ENCODE data around the gene MYBPH. TPM values are rescaled to one million over a fixed set of nuclear protein-coding genes. Genes with fewer than 3 reads are reported as not detected.

MYBPH gene
- total and polyA plus RNA-seq, 5 experiments from 2014 or later: not detected

DNA sequence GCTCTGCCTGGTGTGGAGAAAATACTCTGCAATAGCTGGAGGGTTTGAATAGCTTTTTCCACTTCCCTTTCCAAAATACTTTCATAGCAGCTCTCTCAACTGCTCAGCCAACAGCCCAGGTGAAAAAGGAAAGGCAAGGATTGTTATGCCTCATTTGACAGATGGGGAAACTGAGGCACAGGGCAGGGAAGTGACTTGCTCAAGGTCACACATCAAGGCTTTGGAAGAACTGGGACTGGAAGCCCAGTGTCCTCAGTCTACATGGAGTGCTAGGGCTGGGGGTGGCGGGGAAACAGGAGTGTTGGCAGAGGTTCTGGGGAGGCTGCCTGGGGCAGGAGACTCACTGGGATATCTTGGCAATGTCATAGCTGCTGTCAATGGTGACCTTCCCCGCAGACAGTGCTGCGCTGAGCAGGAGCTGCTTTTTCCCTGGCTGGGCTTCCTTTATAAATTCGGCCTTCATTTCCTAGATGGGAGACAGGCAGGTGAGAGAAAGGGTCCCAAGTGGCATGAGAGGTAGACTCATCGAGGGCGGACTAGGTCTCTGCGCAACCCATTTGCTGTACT is 6.8 kb upstream of the MYBPH start:
- peaks cover 0 to 7% (median 0%) of the 10 kb centered on the region in 5 donors for H3K27me3 Mint-ChIP-seq
- no peaks in the 10 kb centered on the region for H3K36me3 Mint-ChIP-seq
- H3K4me3 Mint-ChIP-seq: no peak overlapping the region
- H3K9me3 Mint-ChIP-seq: no peaks in the 10 kb centered on the region
- POLR2A ChIA-PET: no interaction called here
- H3K4me1 Mint-ChIP-seq: peaks cover 3 to 6% (median 5%) of the 10 kb centered on the region in 4 donors
- no peak overlapping the region for H3K27ac Mint-ChIP-seq
- ATAC-seq (no peak), DNase-seq (no peak)

DNA sequence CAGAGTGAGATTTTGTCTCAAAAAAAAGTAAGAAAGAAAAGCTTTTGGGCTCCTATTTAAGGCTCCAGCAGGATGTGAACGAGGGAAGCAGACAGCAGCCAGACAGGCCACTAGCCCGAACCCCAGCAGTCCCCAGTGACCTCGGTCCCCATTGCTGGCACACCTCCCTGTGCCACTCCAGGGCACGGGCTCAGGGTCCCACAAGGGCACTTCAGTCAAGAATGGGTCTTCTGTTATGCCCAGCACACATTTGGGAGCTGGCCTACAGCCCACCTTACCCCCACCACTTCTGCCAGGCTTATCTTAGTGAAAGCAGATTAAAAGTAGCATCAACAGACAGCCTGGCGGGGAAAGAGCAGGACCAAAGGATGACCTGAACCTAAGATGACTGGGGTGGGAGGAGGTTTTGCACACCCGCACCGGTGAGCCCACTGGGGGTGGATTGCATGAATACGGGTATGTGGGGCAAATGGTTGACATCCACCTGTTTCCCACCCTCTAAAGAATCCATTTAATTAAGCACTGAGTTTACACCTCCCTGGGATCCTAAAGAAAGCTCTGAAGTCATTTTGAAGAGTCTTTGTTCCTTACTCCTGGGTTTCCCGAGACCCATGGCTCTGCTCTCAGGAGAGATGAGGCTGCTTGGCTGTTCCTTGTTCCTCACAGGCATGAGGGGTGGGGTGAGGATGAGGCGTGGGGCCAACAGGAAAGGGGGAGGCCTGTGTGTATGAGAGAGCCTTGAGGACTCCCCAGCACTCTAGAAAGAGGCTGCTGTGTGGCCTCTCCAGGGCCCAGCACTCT is 6.2 kb upstream of the MYBPH start:
- H3K9me3 Mint-ChIP-seq: no peaks in the 10 kb centered on the region
- H3K36me3 Mint-ChIP-seq: no peaks in the 10 kb centered on the region
- H3K27me3 Mint-ChIP-seq: peaks cover 0 to 7% (median 0%) of the 10 kb centered on the region in 5 donors
- H3K27ac Mint-ChIP-seq: no peak overlapping the region
- ATAC-seq (no peak), DNase-seq (no peak)
- no peak overlapping the region for H3K4me3 Mint-ChIP-seq
- POLR2A ChIA-PET: no interaction called here
- H3K4me1 Mint-ChIP-seq: peaks cover 3 to 6% (median 5%) of the 10 kb centered on the region in 4 donors

DNA sequence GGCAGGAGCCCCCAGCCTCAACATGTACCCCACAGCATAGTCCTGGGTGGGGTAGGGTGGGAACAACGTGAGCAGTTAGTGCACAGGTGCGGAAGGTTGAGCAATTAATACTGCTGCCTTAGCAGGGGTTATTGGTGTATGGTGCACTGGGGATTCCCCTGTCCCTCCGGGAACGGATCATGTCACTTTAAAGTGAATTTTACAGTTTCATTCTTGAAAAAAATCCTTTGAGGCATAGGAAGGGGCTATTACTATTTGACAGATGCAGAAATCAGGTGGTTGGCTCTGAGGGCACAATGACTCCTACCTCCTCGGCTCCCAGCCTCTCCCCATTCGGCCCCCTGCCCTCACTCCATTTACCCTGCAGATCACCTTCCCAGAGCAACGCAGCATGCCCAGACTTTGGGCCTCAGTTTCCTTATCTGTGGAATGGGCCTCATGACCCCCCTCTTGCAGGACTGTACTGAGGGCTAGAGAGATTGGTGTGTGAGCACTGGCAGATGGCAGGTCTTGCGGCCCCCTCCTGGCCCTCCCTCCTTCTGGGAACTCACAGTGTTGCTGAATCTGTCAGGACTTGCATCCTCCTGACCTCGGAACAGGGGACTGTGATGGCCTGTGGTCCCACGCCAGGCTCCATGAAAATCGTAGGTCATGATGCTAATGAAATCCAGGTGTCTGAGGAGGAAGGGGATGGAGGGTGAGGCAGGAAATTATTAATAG is 5.1 kb upstream of the MYBPH start:
- POLR2A ChIA-PET: no interaction called here
- Mint-ChIP-seq H3K36me3 (no peaks in the 10 kb centered on the region), H3K4me3 (no peak overlapping the region), H3K4me1 (peaks cover 0 to under 1% (median 0%) of the 10 kb centered on the region in 4 donors), H3K27me3 (peaks cover 0 to 3% (median 0%) of the 10 kb centered on the region in 5 donors), H3K9me3 (no peaks in the 10 kb centered on the region), H3K27ac (no peak overlapping the region)
- ATAC-seq (no peak), DNase-seq (no peak)

DNA sequence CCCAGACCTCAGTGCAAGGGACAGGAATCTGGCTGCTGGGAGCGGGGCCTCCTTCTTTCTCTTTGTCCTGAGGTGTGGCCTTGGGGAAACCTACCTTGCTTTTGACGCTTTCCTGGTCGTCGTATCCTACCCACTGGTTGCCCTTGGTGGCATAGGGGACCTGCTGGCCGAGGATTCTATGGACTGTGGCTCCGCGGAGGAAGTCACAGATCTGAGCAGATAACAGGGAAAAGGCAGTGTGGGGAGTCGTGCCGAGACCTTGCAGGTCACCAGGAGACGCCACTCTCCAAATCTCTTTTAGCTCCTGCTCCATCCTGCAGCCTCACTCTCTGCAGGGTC is 4.0 kb upstream of the MYBPH start:
- Mint-ChIP-seq H3K27ac (no peak overlapping the region), H3K9me3 (no peaks in the 10 kb centered on the region), H3K36me3 (no peaks in the 10 kb centered on the region), H3K27me3 (peaks cover 0 to 1% (median 0%) of the 10 kb centered on the region in 5 donors), H3K4me1 (peaks cover 0 to 2% (median 0%) of the 10 kb centered on the region in 4 donors), H3K4me3 (no peak overlapping the region)
- no peak for DNase-seq
- POLR2A ChIA-PET: no interaction called here
- ATAC-seq: no peak

- no peaks in the 10 kb centered on the region for H3K36me3 Mint-ChIP-seq
- no peak overlapping the region for H3K4me3 Mint-ChIP-seq
- DNase-seq (no peak), ATAC-seq (no peak)
- peak overlapping the region in 2 of 10 donors; percentile 21 to 34 for H3K27ac Mint-ChIP-seq
- H3K27me3 Mint-ChIP-seq: no peaks in the 10 kb centered on the region
- POLR2A ChIA-PET: no interaction called here
- peaks cover 0 to 4% (median 0%) of the 10 kb centered on the region in 4 donors for H3K4me1 Mint-ChIP-seq
- H3K9me3 Mint-ChIP-seq: no peaks in the 10 kb centered on the region
These were observed 3.4 kb upstream of the MYBPH start for GRCh38 chr1:203178821-203179666.

DNA sequence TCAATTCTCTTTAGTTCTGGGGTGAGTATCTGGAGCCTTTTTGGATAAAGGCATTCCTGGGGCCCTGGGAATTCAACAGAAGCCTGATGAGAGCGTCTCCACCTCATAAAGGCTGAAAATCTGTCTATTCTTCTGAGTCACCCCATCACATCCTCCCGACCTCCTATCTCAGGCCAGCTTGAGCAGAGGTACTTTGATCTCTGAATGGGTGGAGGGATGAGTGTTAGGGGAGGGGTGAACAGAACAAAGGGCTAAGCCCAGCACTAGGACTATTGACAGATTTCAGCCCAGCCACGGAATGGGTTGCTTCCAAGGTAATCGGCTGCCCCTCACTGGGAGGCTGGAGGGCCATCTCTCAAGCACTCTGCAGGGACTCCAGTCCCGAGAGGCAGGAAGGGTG is 2.5 kb upstream of the MYBPH start:
- Mint-ChIP-seq H3K36me3 (no peaks in the 10 kb centered on the region), H3K4me3 (no peak overlapping the region), H3K27me3 (no peaks in the 10 kb centered on the region), H3K9me3 (no peaks in the 10 kb centered on the region), H3K4me1 (peaks cover 0 to 11% (median 0%) of the 10 kb centered on the region in 4 donors), H3K27ac (no peak overlapping the region)
- no peak for ATAC-seq
- no peak for DNase-seq
- POLR2A ChIA-PET: no interaction called here

- no peak for ATAC-seq
- H3K9me3 Mint-ChIP-seq: no peaks in the 10 kb centered on the region
These were observed 1.9 kb upstream of the MYBPH start for GRCh38 chr1:203177470-203178039.

GRCh38 chr1:203177036-203177405 is 1.4 kb upstream of the MYBPH start:
- H3K27ac Mint-ChIP-seq: no peak overlapping the region
- no peak overlapping the region for H3K4me3 Mint-ChIP-seq
- H3K9me3 Mint-ChIP-seq: no peaks in the 10 kb centered on the region
- H3K4me1 Mint-ChIP-seq: peaks cover 0 to 11% (median 0%) of the 10 kb centered on the region in 4 donors
- no peaks in the 10 kb centered on the region for H3K36me3 Mint-ChIP-seq
- no peaks in the 10 kb centered on the region for H3K27me3 Mint-ChIP-seq
- POLR2A ChIA-PET: no interaction called here
- no peak for ATAC-seq
- DNase-seq: no peak

More at GRCh38 chr1:203177470-203178039, 1.9 kb upstream of the MYBPH start:
- DNase-seq: no peak
- H3K27ac Mint-ChIP-seq: no peak overlapping the region
- H3K27me3 Mint-ChIP-seq: no peaks in the 10 kb centered on the region
- H3K4me3 Mint-ChIP-seq: peak overlapping the region in 1 of 10 donors; percentile 41
- peaks cover 0 to 11% (median 0%) of the 10 kb centered on the region in 4 donors for H3K4me1 Mint-ChIP-seq
- POLR2A ChIA-PET: no interaction called here
- H3K36me3 Mint-ChIP-seq: no peaks in the 10 kb centered on the region

- no peaks in the 10 kb centered on the region for H3K27me3 Mint-ChIP-seq
- no peaks in the 10 kb centered on the region for H3K36me3 Mint-ChIP-seq
- H3K9me3 Mint-ChIP-seq: no peaks in the 10 kb centered on the region
- H3K4me3 Mint-ChIP-seq: no peak overlapping the region
- DNase-seq (no peak), ATAC-seq (no peak)
- no peak overlapping the region for H3K27ac Mint-ChIP-seq
- peaks cover 0 to 11% (median 0%) of the 10 kb centered on the region in 4 donors for H3K4me1 Mint-ChIP-seq
- POLR2A ChIA-PET: no interaction called here
These were observed 828 bp upstream of the MYBPH start for GRCh38 chr1:203176273-203177035.

DNA sequence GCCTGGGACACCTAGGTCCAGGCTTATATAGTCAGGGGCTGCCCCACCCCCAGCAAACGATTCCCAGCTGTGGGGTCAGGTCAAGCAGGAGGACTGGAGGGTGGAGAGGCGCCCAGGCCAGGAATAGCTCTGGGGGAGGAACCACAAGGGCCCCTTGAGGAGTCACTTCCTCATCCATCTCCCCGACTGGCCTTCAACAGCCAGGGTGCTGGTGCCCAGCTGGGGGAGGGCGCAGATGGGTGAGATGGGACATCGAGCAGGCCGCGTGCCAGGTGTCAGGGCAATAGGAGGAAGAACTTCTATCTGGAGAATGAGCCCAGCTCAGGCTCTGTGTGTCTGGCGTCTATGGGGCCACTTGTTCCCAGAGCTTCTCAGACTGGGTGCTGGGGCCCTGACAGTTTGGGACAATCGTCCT is 208 bp upstream of the MYBPH start:
- Mint-ChIP-seq H3K4me3 (no peak overlapping the region), H3K27me3 (no peaks in the 10 kb centered on the region), H3K4me1 (peaks cover 0 to 11% (median 0%) of the 10 kb centered on the region in 4 donors), H3K27ac (no peak overlapping the region), H3K9me3 (no peaks in the 10 kb centered on the region), H3K36me3 (no peaks in the 10 kb centered on the region)
- ATAC-seq: no peak
- no peak for DNase-seq
- POLR2A ChIA-PET: no interaction called here

GRCh38 chr1:203174324-203174985 is 1.2 kb downstream of the MYBPH start:
- Mint-ChIP-seq H3K36me3 (no peaks in the 10 kb centered on the region), H3K27ac (no peak overlapping the region), H3K9me3 (no peaks in the 10 kb centered on the region), H3K4me1 (peaks cover 0 to 11% (median 0%) of the 10 kb centered on the region in 4 donors), H3K4me3 (no peak overlapping the region), H3K27me3 (no peaks in the 10 kb centered on the region)
- POLR2A ChIA-PET: no interaction called here
- no peak for ATAC-seq
- DNase-seq: no peak

Data from naive thymus-derived CD8-positive, alpha-beta T cell (primary cell).